Measurements from ENCODE around the gene BCKDK. TPM values are rescaled to one million over a fixed set of nuclear protein-coding genes. Genes with fewer than 3 reads are reported as not detected.
A peak's percentile ranks its signal among the peaks of the same experiment; 100 is the strongest.

BCKDK gene
- polyA plus RNA-seq, 3 donors = 76.5 to 93.5 (median 90.8) TPM

DNA sequence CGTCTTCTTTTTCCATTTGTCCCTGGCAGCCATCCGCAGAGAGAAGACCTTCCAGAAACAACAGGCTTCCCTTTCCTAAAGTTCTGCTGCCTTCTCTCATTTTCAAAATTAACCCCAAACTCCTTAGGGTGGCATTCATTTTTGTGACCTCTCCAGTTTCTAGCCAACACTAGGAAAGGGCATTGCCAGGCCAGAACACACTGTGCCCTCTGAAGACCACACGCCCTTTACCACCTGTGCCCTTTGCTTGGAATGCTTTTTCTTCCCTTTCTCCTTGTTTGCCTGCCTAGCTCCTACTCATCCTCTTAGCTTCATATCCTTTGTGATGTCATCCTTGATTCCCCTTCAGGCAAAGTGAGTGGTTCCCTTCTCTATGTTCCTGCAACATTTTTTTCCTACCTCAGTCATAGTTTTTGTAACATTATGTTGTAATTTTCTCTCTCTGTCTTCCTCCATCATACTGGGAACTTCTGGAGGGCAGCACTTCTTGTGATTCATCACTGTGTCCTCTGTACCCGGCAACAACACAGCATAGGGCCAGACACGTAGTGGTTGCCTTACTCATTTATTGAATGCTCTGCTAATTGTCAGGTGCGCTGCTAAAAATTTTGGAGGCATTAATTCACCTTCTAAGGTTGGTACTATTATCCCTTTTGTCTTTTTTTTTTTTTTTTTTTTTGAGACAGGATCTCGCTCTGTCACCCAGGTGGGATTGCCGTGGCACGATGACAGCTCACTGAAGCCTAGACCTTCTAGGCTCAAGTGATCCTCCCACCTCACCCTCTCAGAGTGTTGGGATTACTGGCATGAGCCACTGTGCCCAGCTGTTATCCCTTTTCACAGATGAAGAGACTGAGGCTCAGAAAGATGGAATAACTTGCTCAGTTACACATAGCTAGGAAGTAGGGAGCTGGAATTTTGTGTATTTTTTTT, 10.3 kb downstream of the BCKDK start:
- Mint-ChIP-seq H3K36me3 (peaks cover 35 to 53% of the 10 kb centered on the region in 2 donors), H3K4me3 (peak overlapping the region; percentile 91), H3K27ac (peak overlapping the region; percentile 97 to 100 (median 100)), H3K9me3 (peaks cover 0 to 3% (median 0%) of the 10 kb centered on the region in 7 donors), H3K27me3 (ENCODE audit: low read depth in 3 of 3) (peaks cover 0 to 2% (median 0%) of the 10 kb centered on the region in 3 donors), H3K4me1 (peaks cover 45% of the 10 kb centered on the region)
- Histone ChIP-seq H3K27ac (ENCODE audit: low read depth in 1 of 2, low read length in 2 of 2) (peak overlapping the region; percentile 97 to 99), H3K27me3 (ENCODE audit: control insufficient read depth in 2 of 2, insufficient read depth in 2 of 2, low read length in 2 of 2) (no peaks in the 10 kb centered on the region), H3K79me2 (ENCODE audit: insufficient read depth, low read length) (peaks cover 55% of the 10 kb centered on the region), H4K20me1 (ENCODE audit: insufficient read depth, low read length) (no peaks in the 10 kb centered on the region), H3K4me1 (ENCODE audit: control insufficient read depth in 1 of 2, insufficient read depth in 2 of 2, low read length in 2 of 2) (peaks cover 46 to 58% of the 10 kb centered on the region in 2 donors), H3K36me3 (replicated peaks in 1 of 2; ENCODE audit: control insufficient read depth in 1 of 2, insufficient read depth in 2 of 2, low read length in 2 of 2) (peaks cover 26 to 43% of the 10 kb centered on the region in 2 donors), H2AFZ (ENCODE audit: insufficient read depth, low read depth, low read length, poor library complexity, severe bottlenecking) (no peak overlapping the region), H3K4me2 (replicated peaks; ENCODE audit: extremely low read depth, low read length, poor library complexity, severe bottlenecking) (peak overlapping the region; percentile 90), H3K4me3 (replicated peaks in 1 of 3; ENCODE audit: low read depth in 2 of 3, low read length in 3 of 3) (peak overlapping the region; percentile 61 to 91 (median 79)), H3K9ac (ENCODE audit: insufficient read depth, low read length, poor library complexity, severe bottlenecking) (peak overlapping the region; percentile 80), H3K9me3 (replicated peaks in 1 of 2; ENCODE audit: control insufficient read depth in 1 of 2, insufficient read depth in 1 of 2, low read length in 2 of 2) (no peaks in the 10 kb centered on the region)
- TF ChIP-seq CTCF (IDR thresholded peaks at IDR 0.05) = no peak
- 8% methylated on average over 3 of the region's 9 CpGs for WGBS (ENCODE audit: insufficient coverage)
- intact Hi-C loops (cut with micrococcal nuclease) = loop anchor here (1.0 to 10.0 kb wide), 7 partner anchors 11 to 756 kb away; partner anchors contain the start of genes ARMC5 (in 1 of the 2), ITGAX (in 1 of the 2) and ZNF267 (in 1 of the 2)
- DNase-seq = peak; percentile 86 to 97 (median 94)

DNA sequence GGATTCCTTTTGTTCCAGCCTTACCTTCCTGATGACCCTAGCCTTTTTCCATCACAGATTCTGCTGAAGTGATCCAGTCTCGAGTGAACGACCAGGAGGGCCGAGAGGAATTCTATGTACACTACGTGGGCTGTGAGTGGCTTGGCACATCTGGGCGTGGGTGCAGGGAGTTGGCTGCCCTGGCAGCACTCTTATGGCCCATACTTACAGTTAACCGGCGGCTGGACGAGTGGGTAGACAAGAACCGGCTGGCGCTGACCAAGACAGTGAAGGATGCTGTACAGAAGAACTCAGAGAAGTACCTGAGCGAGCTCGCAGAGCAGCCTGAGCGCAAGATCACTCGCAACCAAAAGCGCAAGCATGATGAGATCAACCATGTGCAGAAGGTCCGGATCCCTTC, 11.9 kb downstream of the BCKDK start:
- peaks cover 32% of the 10 kb centered on the region for H3K4me1 Mint-ChIP-seq
- Histone ChIP-seq H4K20me1 (ENCODE audit: insufficient read depth, low read length) (no peaks in the 10 kb centered on the region), H3K9ac (ENCODE audit: insufficient read depth, low read length, poor library complexity, severe bottlenecking) (no peak overlapping the region), H3K36me3 (replicated peaks in 1 of 2; ENCODE audit: control insufficient read depth in 1 of 2, insufficient read depth in 2 of 2, low read length in 2 of 2) (peaks cover 26 to 57% of the 10 kb centered on the region in 2 donors), H3K4me1 (ENCODE audit: control insufficient read depth in 1 of 2, insufficient read depth in 2 of 2, low read length in 2 of 2) (peaks cover 30 to 41% of the 10 kb centered on the region in 2 donors), H3K9me3 (replicated peaks in 1 of 2; ENCODE audit: control insufficient read depth in 1 of 2, insufficient read depth in 1 of 2, low read length in 2 of 2) (no peaks in the 10 kb centered on the region), H3K4me2 (replicated peaks; ENCODE audit: extremely low read depth, low read length, poor library complexity, severe bottlenecking) (no peak overlapping the region), H3K27me3 (ENCODE audit: control insufficient read depth in 2 of 2, insufficient read depth in 2 of 2, low read length in 2 of 2) (no peaks in the 10 kb centered on the region), H3K27ac (ENCODE audit: low read depth in 1 of 2, low read length in 2 of 2) (peak overlapping the region in 1 of 2 donors; percentile 99), H3K4me3 (replicated peaks in 1 of 3; ENCODE audit: low read depth in 2 of 3, low read length in 3 of 3) (no peak overlapping the region), H3K79me2 (ENCODE audit: insufficient read depth, low read length) (peaks cover 47% of the 10 kb centered on the region), H2AFZ (ENCODE audit: insufficient read depth, low read depth, low read length, poor library complexity, severe bottlenecking) (no peak overlapping the region)
- peaks cover 0 to 2% (median 0%) of the 10 kb centered on the region in 3 donors for H3K27me3 Mint-ChIP-seq (ENCODE audit: low read depth in 3 of 3)
- H3K4me3 Mint-ChIP-seq = no peak overlapping the region
- H3K36me3 Mint-ChIP-seq = peaks cover 46 to 64% of the 10 kb centered on the region in 2 donors
- peak overlapping the region in 6 of 7 donors; percentile 89 to 100 (median 98) for H3K27ac Mint-ChIP-seq
- H3K9me3 Mint-ChIP-seq = peaks cover 0 to 3% (median 0%) of the 10 kb centered on the region in 7 donors
- over 99% methylated on average over 16 of the region's 16 CpGs for WGBS (ENCODE audit: insufficient coverage)
- no peak for DNase-seq
- intact Hi-C loops (cut with micrococcal nuclease) = no loop called here
- TF ChIP-seq CTCF (IDR thresholded peaks at IDR 0.05) = no peak

Measured in CD14-positive monocyte (primary cell).